CD8-positive, alpha-beta memory T cell (primary cell): ENCODE results near the gene GNAT2. TPM values are rescaled to one million over a fixed set of nuclear protein-coding genes. Genes with fewer than 3 reads are reported as not detected.
A peak's percentile ranks its signal among the peaks of the same experiment; 100 is the strongest.
"Not testable (repeated sequence)": the region's sequence is repeated elsewhere in the genome, so short reads cannot be mapped to it uniquely, and the experiment has no call there.

Source experiments
- CTCF ChIA-PET: fragments of 350-600 bp; sonication (Branson Sonifier 250); formaldehyde crosslinking; loops from one replicate; lab custom pipeline; 2021; ENCODE audit warnings: antibody characterized with exemption; lab: Charles Lee
- POLR2A ChIA-PET: fragments of 350-600 bp; sonication (Branson Sonifier 250); formaldehyde crosslinking; loops from one replicate; lab custom pipeline; 2021; ENCODE audit warnings: antibody characterized with exemption; lab: Charles Lee
- DNase-seq, 5 donors: peaks; one replicate each; pipeline versions ENCODE4 v3.0.0 to v3.0.0-alpha.2; 2020 to 2022; ENCODE audit warnings: mixed read lengths in 1 of 5
- H3K27ac ChIP-seq: one replicate; pipeline ENCODE4 v1.7.0; 2013; ENCODE audit warnings: low read depth, mild to moderate bottlenecking, low read length, moderate library complexity
- H3K27me3 ChIP-seq: 2 replicates; pipeline ENCODE4 v1.7.0; 2013; ENCODE audit warnings: low read length, mild to moderate bottlenecking; ENCODE audit not compliant: insufficient read depth, poor library complexity, severe bottlenecking
- H3K36me3 ChIP-seq: 2 replicates; pipeline ENCODE4 v1.7.0; 2013; ENCODE audit warnings: mild to moderate bottlenecking, low read length, moderate library complexity; ENCODE audit not compliant: insufficient read depth
- H3K4me1 ChIP-seq: 2 replicates; pipeline ENCODE4 v1.7.0; 2013; ENCODE audit warnings: mild to moderate bottlenecking, low read length, moderate library complexity; ENCODE audit not compliant: insufficient read depth
- H3K4me3 ChIP-seq: 2 replicates; pipeline ENCODE4 v1.7.0; 2013; ENCODE audit warnings: mild to moderate bottlenecking, low read length
- H3K9me3 ChIP-seq: 2 replicates; pipeline ENCODE4 v1.7.0; 2013; ENCODE audit warnings: mild to moderate bottlenecking, low read length
- H3K27ac Mint-ChIP-seq, 8 donors: one replicate each; pipeline ENCODE4 v1.8.0; 2020 to 2021; ENCODE audit warnings: mixed read lengths in 8 of 8, mild to moderate bottlenecking in 6 of 8, inconsistent platforms in 3 of 8, moderate library complexity in 3 of 8
- H3K27me3 Mint-ChIP-seq, 2 donors: one replicate each; pipeline ENCODE4 v1.8.0; 2020 to 2021; ENCODE audit warnings: mixed read lengths in 2 of 2, mild to moderate bottlenecking in 1 of 2, moderate library complexity in 1 of 2
- H3K36me3 Mint-ChIP-seq, 3 donors: one replicate each; pipeline ENCODE4 v1.8.0; 2020 to 2021; ENCODE audit warnings: mixed read lengths in 3 of 3, inconsistent platforms in 1 of 3, mild to moderate bottlenecking in 1 of 3
- H3K4me1 Mint-ChIP-seq, 3 donors: one replicate each; pipeline ENCODE4 v1.8.0; 2020 to 2021; ENCODE audit warnings: mixed read lengths in 3 of 3, inconsistent platforms in 1 of 3, mild to moderate bottlenecking in 1 of 3
- H3K4me3 Mint-ChIP-seq, 7 donors: one replicate each; pipeline ENCODE4 v1.8.0; 2020 to 2021; ENCODE audit warnings: mixed read lengths in 7 of 7, mild to moderate bottlenecking in 6 of 7, moderate library complexity in 4 of 7, inconsistent platforms in 2 of 7
- H3K9me3 Mint-ChIP-seq, 5 donors: one replicate each; pipeline ENCODE4 v1.8.0; 2020 to 2022; ENCODE audit warnings: mixed read lengths in 5 of 5, mild to moderate bottlenecking in 3 of 5, moderate library complexity in 2 of 5, inconsistent platforms in 1 of 5
- polyA plus RNA-seq: library from polyadenylated mRNA; unstranded; fragments of 300-500 nt; fragmentation: Illumina TruSeq; gene quantifications from one replicate; pipeline ENCODE4 v1.2.3, GENCODE V29; 2021
- total RNA-seq, 2 experiments: library from RNA; stranded (reverse); gene quantifications; one replicate each; pipeline ENCODE4 v1.2.3, GENCODE V29; 2021

Gene GNAT2
- total RNA-seq, result 1 to 10 TPM in 1 of 2 experiments, under 1 TPM in 1; 0.53 to 1.5 TPM
- polyA plus RNA-seq, result not detected

GRCh38 chr1:109619576-109620400 is at the start of gene GNAT2, which contains the start of gene AMPD2:
Gene GNAT2, minus strand, starts transcription at chr1:109619616. Its CDS starts 6,746 bp downstream, at chr1:109612870.
Gene AMPD2, plus strand, starts transcription at chr1:109619837. Its CDS starts 1,339 bp downstream, at chr1:109621176.
- H3K27me3 ChIP-seq, result no peaks in the 10 kb centered on the region
- Mint-ChIP-seq H3K27ac (peak within 1 kb of the TSS; percentile 91 to 99 (median 98)), H3K4me1 (peaks cover 61 to 78% (median 67%) of the 10 kb centered on the region in 3 donors), H3K9me3 (no peaks in the 10 kb centered on the region), H3K36me3 (peaks cover 0 to 8% (median 0%) of the 10 kb centered on the region in 3 donors), H3K4me3 (peak within 1 kb of the TSS; percentile 91 to 100 (median 97)), H3K27me3 (peaks cover 0 to 3% of the 10 kb centered on the region in 2 donors)
- H3K9me3 ChIP-seq, result no peaks in the 10 kb centered on the region
- ChIA-PET CTCF (interaction anchor here (1.6 to 8.9 kb wide), 4 partner anchors 11 to 73 kb away, joined by 11 to 52 read pairs (median 12); partner anchors contain the start of gene GNAI3), POLR2A (interaction anchor here (1.1 to 2.4 kb wide), 3 partner anchors 20 to 71 kb away, joined by 4 to 12 read pairs (median 5); partner anchors contain the start of gene GNAI3)
- H3K36me3 ChIP-seq, result no peaks in the 10 kb centered on the region
- peak within 1 kb of the TSS; percentile 91 for H3K27ac ChIP-seq
- peak; percentile 66 to 85 (median 74) for DNase-seq
- H3K4me3 ChIP-seq, result peak within 1 kb of the TSS; percentile 94
- peaks cover 58% of the 10 kb centered on the region for H3K4me1 ChIP-seq

DNA sequence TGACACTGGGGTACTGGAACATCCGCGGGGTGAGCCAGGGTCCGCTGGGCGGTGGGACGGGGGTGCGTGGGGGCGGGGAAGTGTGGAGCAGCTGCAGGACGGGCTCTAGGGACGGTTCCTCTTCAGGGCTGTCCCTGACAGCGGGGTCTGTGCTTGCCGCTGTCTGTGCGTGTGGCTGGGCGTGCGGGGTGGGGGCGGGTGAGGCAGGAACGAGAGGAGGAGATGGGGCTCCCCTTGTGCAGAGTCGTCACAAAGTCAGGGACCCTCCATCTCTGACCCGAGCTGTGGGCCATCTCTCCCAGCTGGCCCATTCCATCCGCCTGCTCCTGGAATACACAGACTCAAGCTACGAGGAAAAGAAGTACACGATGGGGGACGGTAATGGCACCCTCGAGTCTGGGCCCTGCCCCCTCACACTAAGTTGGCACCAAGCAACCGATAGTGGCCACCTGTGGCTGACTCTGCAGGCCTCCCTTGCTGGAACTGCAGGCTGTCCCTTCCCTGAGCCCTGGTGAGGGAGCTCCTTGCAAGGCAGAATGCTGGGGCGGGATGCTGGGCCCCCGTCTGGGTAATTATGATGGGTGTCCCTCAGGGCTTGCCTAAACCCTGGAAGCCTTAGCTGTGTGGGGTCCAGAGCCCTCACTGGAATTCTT is 48.8 kb upstream of the GNAT2 start:
- peak overlapping the region; percentile 41 for H3K4me3 ChIP-seq
- POLR2A ChIA-PET, result no interaction called here
- H3K9me3 Mint-ChIP-seq, result no peaks in the 10 kb centered on the region

DNA sequence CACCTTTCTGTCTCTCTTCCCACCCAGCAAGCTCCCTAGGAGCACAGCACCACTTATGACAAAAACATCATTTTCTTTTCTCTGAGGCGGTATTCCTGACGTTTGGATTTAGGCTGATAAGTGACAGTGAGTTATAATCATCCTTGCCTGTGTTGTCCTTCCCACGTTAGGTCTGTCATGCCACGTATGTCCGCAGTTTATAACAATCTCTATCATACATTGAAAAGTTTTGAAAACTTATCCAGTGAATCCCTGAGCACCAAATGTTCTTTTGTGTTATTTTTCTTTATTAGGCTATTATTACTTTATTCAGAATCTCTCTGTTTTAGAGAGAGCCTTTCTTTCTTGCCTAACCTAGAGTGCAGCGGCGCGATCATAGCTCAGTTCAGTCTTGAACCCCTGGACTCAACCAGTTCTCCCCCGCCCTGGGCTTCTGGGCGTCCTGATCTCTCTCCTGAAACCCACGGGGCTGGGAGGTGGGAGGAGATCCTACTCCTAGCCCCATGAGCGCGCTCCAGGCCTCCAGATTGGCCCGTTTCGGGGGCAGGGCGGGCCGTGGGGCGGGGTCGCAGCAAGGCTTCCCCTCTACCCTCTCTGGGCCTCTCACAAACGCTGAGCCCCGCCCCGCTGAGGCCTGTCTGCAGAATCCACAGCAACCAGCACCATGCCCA is 48.2 kb upstream of the GNAT2 start, which contains the start of gene GSTM2:
GSTM2 (plus strand) TSS at position 606 of the 671 bp plus-strand sequence; CDS start at position 665, 59 bp downstream.
- Mint-ChIP-seq H3K4me1 (peaks cover 16 to 30% (median 25%) of the 10 kb centered on the region in 3 donors), H3K9me3 (no peaks in the 10 kb centered on the region), H3K27me3 (peaks cover 7% of the 10 kb centered on the region in 2 donors), H3K4me3 (peak within 1 kb of the TSS; percentile 4 to 78 (median 64)), H3K27ac (peak within 1 kb of the TSS in 4 of 8 donors; percentile 12 to 63 (median 39)), H3K36me3 (peaks cover 0 to 4% (median 0%) of the 10 kb centered on the region in 3 donors)
- H3K4me3 ChIP-seq, result peak within 1 kb of the TSS; percentile 55
- no peaks in the 10 kb centered on the region for H3K36me3 ChIP-seq
- ChIA-PET POLR2A (no interaction called here), CTCF (interaction anchor here (1.7 kb wide), 1 partner anchor 28 kb away, joined by 3 read pairs; no protein-coding TSS in a partner anchor)
- H3K27ac ChIP-seq, result no peak within 1 kb of the TSS
- no peaks in the 10 kb centered on the region for H3K27me3 ChIP-seq
- H3K4me1 ChIP-seq, result peaks cover 4% of the 10 kb centered on the region
- DNase-seq, result peak; percentile 33 to 80 (median 38)
- no peaks in the 10 kb centered on the region for H3K9me3 ChIP-seq

More for the DNA sequence above, 48.8 kb upstream of the GNAT2 start:
- CTCF ChIA-PET, result interaction anchor here (1.1 to 1.7 kb wide), 2 partner anchors 28 to 316 kb away, joined by 3 read pairs; partner anchors contain the start of gene AHCYL1
- Mint-ChIP-seq H3K27ac (no peak overlapping the region), H3K36me3 (peaks cover 0 to 4% (median 0%) of the 10 kb centered on the region in 3 donors), H3K4me3 (peak overlapping the region; percentile 4 to 78 (median 64)), H3K4me1 (peaks cover 16 to 30% (median 25%) of the 10 kb centered on the region in 3 donors), H3K27me3 (peaks cover 7% of the 10 kb centered on the region in 2 donors)
- Histone ChIP-seq H3K27me3 (no peaks in the 10 kb centered on the region), H3K4me1 (peaks cover 4% of the 10 kb centered on the region), H3K36me3 (no peaks in the 10 kb centered on the region), H3K27ac (no peak overlapping the region), H3K9me3 (no peaks in the 10 kb centered on the region)
- no peak for DNase-seq

DNA sequence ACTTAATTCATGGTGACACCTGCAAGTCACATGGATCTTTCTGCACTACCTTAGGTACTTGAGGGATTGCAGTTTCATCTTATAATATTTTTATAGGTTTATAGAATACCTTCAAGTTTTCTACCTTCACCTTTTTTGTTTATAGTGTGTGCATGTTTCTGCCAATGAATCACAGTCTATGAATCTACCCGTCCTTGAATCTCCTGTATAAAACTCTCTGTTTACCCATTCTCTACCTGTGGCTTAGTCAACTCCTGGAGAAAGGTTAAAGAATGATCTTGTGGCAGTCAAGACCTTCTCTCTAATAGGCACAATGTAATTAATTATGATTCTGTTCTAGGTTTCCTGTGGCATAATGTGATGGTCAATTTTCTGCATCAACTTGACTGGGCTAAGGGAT is 45.3 kb upstream of the GNAT2 start:
- Mint-ChIP-seq H3K36me3 (peaks cover 0 to 4% (median 0%) of the 10 kb centered on the region in 3 donors), H3K9me3 (no peaks in the 10 kb centered on the region), H3K4me1 (peaks cover 10 to 18% (median 18%) of the 10 kb centered on the region in 3 donors), H3K4me3 (peak overlapping the region in 1 of 7 donors; percentile 2), H3K27me3 (peaks cover 5 to 7% of the 10 kb centered on the region in 2 donors), H3K27ac (no peak overlapping the region)
- ChIA-PET POLR2A (no interaction called here), CTCF (no interaction called here)
- no peaks in the 10 kb centered on the region for H3K36me3 ChIP-seq
- H3K4me3 ChIP-seq, result no peak overlapping the region
- no peak for DNase-seq
- no peak overlapping the region for H3K27ac ChIP-seq
- H3K4me1 ChIP-seq, result peaks cover 4% of the 10 kb centered on the region
- no peaks in the 10 kb centered on the region for H3K9me3 ChIP-seq
- no peaks in the 10 kb centered on the region for H3K27me3 ChIP-seq

GRCh38 chr1:109661391-109661790 is 42.0 kb upstream of the GNAT2 start:
- DNase-seq, result no peak
- ChIA-PET POLR2A (no interaction called here), CTCF (interaction anchor here (1.0 to 1.4 kb wide), 3 partner anchors 10 to 22 kb away, joined by 3 to 4 read pairs (median 4); no protein-coding TSS in a partner anchor)
- Mint-ChIP-seq H3K27me3 (peaks cover 0 to 6% of the 10 kb centered on the region in 2 donors), H3K36me3 (peaks cover 0 to 4% (median 0%) of the 10 kb centered on the region in 3 donors), H3K4me1 (peaks cover 0 to 4% (median 3%) of the 10 kb centered on the region in 3 donors), H3K4me3 (peak overlapping the region in 1 of 7 donors; percentile 52), H3K9me3 (no peaks in the 10 kb centered on the region), H3K27ac (peak overlapping the region in 1 of 8 donors; percentile 14)
- H3K9me3 ChIP-seq, result no peaks in the 10 kb centered on the region
- no peak overlapping the region for H3K4me3 ChIP-seq
- H3K27me3 ChIP-seq, result no peaks in the 10 kb centered on the region
- no peaks in the 10 kb centered on the region for H3K36me3 ChIP-seq
- H3K4me1 ChIP-seq, result no peaks in the 10 kb centered on the region
- no peak overlapping the region for H3K27ac ChIP-seq

DNA sequence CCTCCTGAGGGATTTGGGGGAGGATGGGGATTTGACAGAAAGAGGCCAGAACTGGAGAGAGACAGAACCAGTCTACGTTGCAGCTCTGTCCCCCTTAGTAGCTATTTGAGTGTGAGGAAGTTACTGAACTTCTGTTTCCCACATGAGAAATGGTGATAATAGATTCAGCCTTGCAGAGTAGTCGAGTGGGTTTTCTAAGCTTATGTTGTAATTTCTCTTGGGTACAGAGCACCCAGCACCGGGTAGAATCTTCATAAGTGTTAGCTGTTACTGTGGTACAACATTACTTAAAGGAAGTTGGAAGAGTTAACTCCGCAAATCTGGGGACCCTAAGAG is 41.2 kb upstream of the GNAT2 start:
- H3K36me3 ChIP-seq, H3K36me3 Mint-ChIP-seq, DNase-seq, H3K4me3 ChIP-seq, H3K9me3 ChIP-seq, H3K9me3 Mint-ChIP-seq, H3K27me3 Mint-ChIP-seq, H3K4me1 ChIP-seq, POLR2A ChIA-PET, H3K27me3 ChIP-seq, H3K27ac Mint-ChIP-seq, H3K27ac ChIP-seq: not testable (repeated sequence)
- CTCF ChIA-PET, result interaction anchor here (1.0 to 1.3 kb wide), 2 partner anchors 11 to 21 kb away, joined by 3 read pairs; no protein-coding TSS in a partner anchor
- H3K4me1 Mint-ChIP-seq, result peaks cover 2 to 11% (median 7%) of the 10 kb centered on the region in 3 donors
- peak overlapping the region in 1 of 7 donors; percentile 37 for H3K4me3 Mint-ChIP-seq

DNA sequence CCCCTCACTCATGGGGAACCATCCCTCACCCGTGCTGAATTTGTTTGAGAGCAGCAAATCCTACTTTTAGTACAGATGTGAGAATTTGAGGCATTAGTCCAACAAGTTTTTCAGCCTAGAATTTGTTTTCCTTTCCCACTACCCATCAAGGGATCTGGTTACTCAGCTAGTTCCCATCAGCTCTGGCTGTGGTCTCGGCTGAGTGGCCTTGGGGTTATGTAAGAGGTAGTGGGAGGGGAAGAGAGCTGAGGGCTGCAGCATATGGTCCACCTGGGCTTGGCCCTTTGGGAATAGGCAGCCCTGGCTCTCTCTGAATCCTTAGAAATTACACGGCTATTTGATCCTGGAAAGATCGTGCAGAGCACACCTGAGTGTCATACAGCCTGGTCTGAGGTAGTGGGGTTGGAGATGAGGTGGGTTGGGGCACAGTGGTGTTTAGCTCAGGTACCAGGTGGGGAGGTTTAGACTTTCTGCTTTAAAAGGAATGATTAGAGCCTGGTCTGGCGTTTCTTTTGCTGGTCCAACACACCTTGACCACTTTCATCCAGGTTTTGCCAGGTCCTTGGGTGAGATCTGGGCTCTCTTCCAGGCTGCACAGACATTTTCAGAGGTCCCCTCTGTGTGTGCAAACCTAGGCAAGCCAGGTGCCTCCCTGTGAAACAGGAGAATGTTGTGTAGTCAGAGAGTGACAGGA is 40.7 kb upstream of the GNAT2 start:
- peaks cover 0 to 3% of the 10 kb centered on the region in 2 donors for H3K27me3 Mint-ChIP-seq
- Histone ChIP-seq H3K27me3 (no peaks in the 10 kb centered on the region), H3K9me3 (no peaks in the 10 kb centered on the region), H3K4me3 (no peak overlapping the region), H3K27ac (no peak overlapping the region), H3K36me3 (no peaks in the 10 kb centered on the region), H3K4me1 (peaks cover 6% of the 10 kb centered on the region)
- H3K9me3 Mint-ChIP-seq, result no peaks in the 10 kb centered on the region
- peak overlapping the region in 1 of 7 donors; percentile 37 for H3K4me3 Mint-ChIP-seq
- CTCF ChIA-PET, result interaction anchor here (1.2 to 1.3 kb wide), 2 partner anchors 20 to 324 kb away, joined by 3 read pairs; partner anchors contain the start of gene AHCYL1
- peaks cover 8 to 14% (median 11%) of the 10 kb centered on the region in 3 donors for H3K4me1 Mint-ChIP-seq
- peak overlapping the region in 2 of 8 donors; percentile 3 to 66 for H3K27ac Mint-ChIP-seq
- H3K36me3 Mint-ChIP-seq, result peaks cover 0 to 4% (median 0%) of the 10 kb centered on the region in 3 donors
- DNase-seq, result no peak
- POLR2A ChIA-PET, result no interaction called here
